GM19328 (cell line): ENCODE results near the gene IGF2R.
"Not testable (repeated sequence)": the region's sequence is repeated elsewhere in the genome, so short reads cannot be mapped to it uniquely, and the experiment has no call there.

Experiments used
- ATAC-seq: cut with Tn5 transposase; IDR thresholded peaks from one replicate; pipeline ENCODE4 v1.9.1; 2021; ENCODE audit warnings: mild to moderate bottlenecking, moderate library complexity; ENCODE audit not compliant: unreplicated experiment

The IGF2R gene

GRCh38 chr6:160134779-160135547 lies 166.1 kb downstream of the IGF2R start:
- ATAC-seq: no peak

GRCh38 chr6:160135907-160136655 lies 167.2 kb downstream of the IGF2R start:
- ATAC-seq: no peak

- ATAC-seq: no peak
Measured at GRCh38 chr6:160137130-160137988, 168.5 kb downstream of the IGF2R start.

- no peak for ATAC-seq
Measured at GRCh38 chr6:160137989-160138835, 169.3 kb downstream of the IGF2R start.

- ATAC-seq: no peak
Measured at GRCh38 chr6:160138839-160139419, 170.0 kb downstream of the IGF2R start.

GRCh38 chr6:160139420-160139851 lies 170.6 kb downstream of the IGF2R start:
- ATAC-seq: no peak

- ATAC-seq: not testable (repeated sequence)
Measured at GRCh38 chr6:160140493-160140892, 171.6 kb downstream of the IGF2R start.

GRCh38 chr6:160141001-160141726 lies 172.3 kb downstream of the IGF2R start:
- no peak for ATAC-seq

- no peak for ATAC-seq
Measured at GRCh38 chr6:160142115-160142715, 173.3 kb downstream of the IGF2R start.

- ATAC-seq: no peak
Measured at GRCh38 chr6:160146454-160147145, 177.7 kb downstream of the IGF2R start.

GRCh38 chr6:160147146-160147536 lies 178.3 kb downstream of the IGF2R start:
- no peak for ATAC-seq

GRCh38 chr6:160154471-160154870 lies 185.6 kb downstream of the IGF2R start:
- ATAC-seq: no peak

GRCh38 chr6:160156842-160157241 lies 188.0 kb downstream of the IGF2R start:
- ATAC-seq: no peak

- no peak for ATAC-seq
Measured at GRCh38 chr6:160160450-160160849, 191.6 kb downstream of the IGF2R start.
